IMR-90 (cell line): ENCODE measurements around the gene CIB2.

Source experiments
- CEBPB ChIP-seq: IDR thresholded peaks from 2 replicates; pipeline ENCODE4 v1.6.1; 2012; ENCODE audit warnings: low read depth, low read length, improper control_type of control experiment
- CTCF ChIP-seq: conservative IDR thresholded peaks from 2 replicates; pipeline ENCODE4 v1.5.1; 2012; ENCODE audit warnings: mild to moderate bottlenecking, low read depth, low read length, improper control_type of control experiment
- ELK1 ChIP-seq: fragments of 150-350 bp; IDR thresholded peaks from 2 replicates; pipeline ENCODE4 v1.6.1; 2016; ENCODE audit warnings: low read depth, mild to moderate bottlenecking, low read length, moderate library complexity, borderline replicate concordance
- FOS ChIP-seq: fragments of 150-350 bp; IDR thresholded peaks from 2 replicates; pipeline ENCODE4 v1.6.1; 2016; ENCODE audit warnings: low read depth, low read length
- MAFK ChIP-seq: IDR thresholded peaks from 2 replicates; pipeline ENCODE4 v1.6.1; 2012; ENCODE audit warnings: low read depth, low read length, improper control_type of control experiment
- MXI1 ChIP-seq: IDR thresholded peaks from 2 replicates; pipeline ENCODE4 v1.6.1; 2012; ENCODE audit warnings: low read depth, mild to moderate bottlenecking, low read length, moderate library complexity, borderline replicate concordance
- POLR2A ChIP-seq: IDR thresholded peaks from 2 replicates; pipeline ENCODE4 v1.6.1; 2012; ENCODE audit warnings: mild to moderate bottlenecking, low read depth, low read length
- RAD21 ChIP-seq: IDR thresholded peaks from 2 replicates; pipeline ENCODE4 v1.6.1; 2012; ENCODE audit warnings: low read length, improper control_type of control experiment
- RCOR1 ChIP-seq: IDR thresholded peaks from 2 replicates; pipeline ENCODE4 v1.6.1; 2012; ENCODE audit warnings: mild to moderate bottlenecking, low read length, improper control_type of control experiment; ENCODE audit not compliant: insufficient replicate concordance
- USF2 ChIP-seq: fragments of 150-350 bp; IDR thresholded peaks from 2 replicates; pipeline ENCODE4 v1.6.1; 2017; ENCODE audit warnings: mild to moderate bottlenecking, antibody characterized with exemption, low read length, low read depth

- TF ChIP-seq CTCF (no peak), POLR2A (no peak), ELK1 (no peak), MXI1 (no peak), CEBPB (no peak), FOS (no peak), MAFK (no peak), RCOR1 (no peak), RAD21 (no peak), USF2 (no peak)
Measured at GRCh38 chr15:78175330-78175729, 44.1 kb upstream of the CIB2 start.
